Trophoblast cell (in vitro differentiated cells and primary cell): Measurements from ENCODE around the gene PSMB11.

Experiments used
- DNase-seq, 2 donors: peaks; one replicate each; pipeline ENCODE4 v3.0.0-alpha.2; 2016
- H2AFZ ChIP-seq: 2 replicates; pipeline ENCODE4 v1.6.1; 2013; ENCODE audit warnings: low read length, moderate library complexity, mild to moderate bottlenecking; ENCODE audit not compliant: insufficient read depth, poor library complexity
- H2AK5ac ChIP-seq: 2 replicates; pipeline ENCODE4 v1.6.1; 2013; ENCODE audit warnings: mild to moderate bottlenecking, low read length
- H2BK120ac ChIP-seq: 2 replicates; pipeline ENCODE4 v1.6.1; 2013; ENCODE audit warnings: low read length, mild to moderate bottlenecking, moderate library complexity; ENCODE audit not compliant: insufficient read depth, poor library complexity
- H2BK12ac ChIP-seq: 2 replicates; pipeline ENCODE4 v1.6.1; 2013; ENCODE audit warnings: mild to moderate bottlenecking, low read length, moderate library complexity
- H2BK5ac ChIP-seq: 2 replicates; pipeline ENCODE4 v1.6.1; 2013; ENCODE audit warnings: low read length, low read depth, moderate library complexity, mild to moderate bottlenecking; ENCODE audit not compliant: poor library complexity
- H3K14ac ChIP-seq: 2 replicates; pipeline ENCODE4 v1.6.1; 2013; ENCODE audit warnings: mild to moderate bottlenecking, low read length
- H3K18ac ChIP-seq: 2 replicates; pipeline ENCODE4 v1.6.1; 2013; ENCODE audit warnings: mild to moderate bottlenecking, low read length
- H3K23ac ChIP-seq: 2 replicates; pipeline ENCODE4 v1.6.1; 2013; ENCODE audit warnings: low read length
- H3K27ac ChIP-seq: 2 replicates; pipeline ENCODE4 v1.5.1; 2013; ENCODE audit warnings: low read depth, mild to moderate bottlenecking, inconsistent platforms, low read length, moderate library complexity
- H3K27me3 ChIP-seq: 2 replicates; pipeline ENCODE4 v1.6.1; 2013; ENCODE audit warnings: inconsistent platforms, mild to moderate bottlenecking, low read length, moderate library complexity; ENCODE audit not compliant: insufficient read depth
- H3K36me3 ChIP-seq, 2 experiments: 1 replicate in 1 of 2; 2 replicates in 1 of 2; pipeline ENCODE4 v1.6.1; 2013; ENCODE audit warnings: low read length in 2 of 2, mild to moderate bottlenecking in 2 of 2, moderate library complexity in 1 of 2; ENCODE audit not compliant: insufficient read depth in 2 of 2, control insufficient read depth in 1 of 2
- H3K4ac ChIP-seq: 2 replicates; pipeline ENCODE4 v1.6.1; 2013; ENCODE audit warnings: low read depth, mild to moderate bottlenecking, low read length, moderate library complexity
- H3K4me1 ChIP-seq, 2 experiments: 1 replicate in 1 of 2; 2 replicates in 1 of 2; pipeline ENCODE4 v1.6.1; 2013; ENCODE audit warnings: low read length in 2 of 2, mild to moderate bottlenecking in 2 of 2, moderate library complexity in 1 of 2; ENCODE audit not compliant: insufficient read depth in 2 of 2, control insufficient read depth in 1 of 2
- H3K4me2 ChIP-seq: 2 replicates; pipeline ENCODE4 v1.6.1; 2013; ENCODE audit warnings: inconsistent platforms, mild to moderate bottlenecking, low read length, moderate library complexity
- H3K4me3 ChIP-seq: 2 replicates; pipeline ENCODE4 v1.5.1; 2013; ENCODE audit warnings: mild to moderate bottlenecking, low read depth, low read length, inconsistent platforms
- H3K79me1 ChIP-seq: one replicate; pipeline ENCODE4 v1.6.1; 2013; ENCODE audit warnings: low read length
- H3K79me2 ChIP-seq: 2 replicates; pipeline ENCODE4 v1.6.1; 2013; ENCODE audit warnings: low read length, mild to moderate bottlenecking; ENCODE audit not compliant: control insufficient read depth, insufficient read depth, poor library complexity
- H3K9ac ChIP-seq: 2 replicates; pipeline ENCODE4 v1.6.1; 2013; ENCODE audit warnings: mild to moderate bottlenecking, low read length
- H3K9me3 ChIP-seq: 2 replicates; pipeline ENCODE4 v1.6.1; 2013; ENCODE audit warnings: low read depth, mild to moderate bottlenecking, control low read depth, inconsistent platforms, low read length; ENCODE audit not compliant: insufficient read depth
- H4K12ac ChIP-seq: 2 replicates; pipeline ENCODE4 v1.6.1; 2013; ENCODE audit warnings: low read depth, mild to moderate bottlenecking, low read length, moderate library complexity
- H4K8ac ChIP-seq: 2 replicates; pipeline ENCODE4 v1.6.1; 2013; ENCODE audit warnings: low read depth, mild to moderate bottlenecking, low read length, moderate library complexity
- H4K91ac ChIP-seq: one replicate; pipeline ENCODE4 v1.6.1; 2013; ENCODE audit warnings: low read depth, mild to moderate bottlenecking, low read length, moderate library complexity
- WGBS: extraction: QIAGEN DNeasy Blood & Tissue Kit; methylation state at CpG from one replicate; pipeline ENCODE4 v1.1.7; 2013; ENCODE audit warnings: missing lambda C conversion rate; ENCODE audit not compliant: insufficient read length, insufficient coverage; ENCODE audit errors: extremely low coverage; 5-methylcytosine and 5-hydroxymethylcytosine counted together

The PSMB11 gene

GRCh38 chr14:23052182-23052623 lies 10.2 kb downstream of the PSMB11 start:
- Histone ChIP-seq H4K12ac (no peak overlapping the region), H3K36me3 (peaks cover 59 to 76% of the 10 kb centered on the region in 2 experiments)
- DNase-seq = no peak

GRCh38 chr14:23052671-23053070 lies 10.7 kb downstream of the PSMB11 start:
- Histone ChIP-seq H3K14ac (no peak overlapping the region), H2BK120ac (no peak overlapping the region), H3K4me3 (no peak overlapping the region), H2AK5ac (no peak overlapping the region), H3K9ac (no peak overlapping the region), H4K91ac (no peak overlapping the region), H3K27me3 (no peaks in the 10 kb centered on the region), H3K18ac (no peak overlapping the region), H2AFZ (no peak overlapping the region), H2BK12ac (no peak overlapping the region), H3K4me2 (no peak overlapping the region), H4K8ac (no peak overlapping the region), H3K79me1 (peaks cover 10% of the 10 kb centered on the region), H3K79me2 (peaks cover 4% of the 10 kb centered on the region), H3K27ac (no peak overlapping the region), H4K12ac (no peak overlapping the region), H3K23ac (no peak overlapping the region), H3K4ac (no peak overlapping the region), H3K9me3 (peaks cover 3% of the 10 kb centered on the region), H3K4me1 (peaks cover 3 to 10% of the 10 kb centered on the region in 2 experiments), H2BK5ac (no peak overlapping the region), H3K36me3 (peaks cover 57 to 71% of the 10 kb centered on the region in 2 experiments)
- no peak for DNase-seq
- WGBS = no CpG with 5 or more reads among the region's 3 CpGs

More at GRCh38 chr14:23052182-23052623, 10.2 kb downstream of the PSMB11 start:
- no peak overlapping the region for H2BK120ac ChIP-seq
- no peak overlapping the region for H3K9ac ChIP-seq
- H3K27ac ChIP-seq = no peak overlapping the region
- H3K4me1 ChIP-seq = peaks cover 3 to 10% of the 10 kb centered on the region in 2 experiments
- no peak overlapping the region for H4K91ac ChIP-seq
- no peak overlapping the region for H2BK5ac ChIP-seq
- no peak overlapping the region for H4K8ac ChIP-seq
- H2BK12ac ChIP-seq = no peak overlapping the region
- H3K18ac ChIP-seq = no peak overlapping the region
- no peak overlapping the region for H3K14ac ChIP-seq
- peaks cover 3% of the 10 kb centered on the region for H3K9me3 ChIP-seq
- H3K79me2 ChIP-seq = peaks cover 3% of the 10 kb centered on the region
- no peaks in the 10 kb centered on the region for H3K27me3 ChIP-seq
- H3K4ac ChIP-seq = no peak overlapping the region
- H2AK5ac ChIP-seq = no peak overlapping the region
- no peak overlapping the region for H3K4me3 ChIP-seq
- H3K23ac ChIP-seq = no peak overlapping the region
- no CpG with 5 or more reads among the region's 14 CpGs for WGBS
- no peak overlapping the region for H3K4me2 ChIP-seq
- H3K79me1 ChIP-seq = peaks cover 8% of the 10 kb centered on the region
- no peak overlapping the region for H2AFZ ChIP-seq

GRCh38 chr14:23053426-23053825 lies 11.4 kb downstream of the PSMB11 start:
- Histone ChIP-seq H3K27me3 (no peaks in the 10 kb centered on the region), H3K9ac (no peak overlapping the region), H3K18ac (no peak overlapping the region), H3K4ac (no peak overlapping the region), H3K14ac (no peak overlapping the region), H2BK5ac (no peak overlapping the region), H3K4me3 (no peak overlapping the region), H3K36me3 (peaks cover 52 to 66% of the 10 kb centered on the region in 2 experiments), H4K8ac (no peak overlapping the region), H4K91ac (no peak overlapping the region), H4K12ac (no peak overlapping the region), H3K23ac (no peak overlapping the region), H2AFZ (no peak overlapping the region), H3K79me1 (peaks cover 12% of the 10 kb centered on the region), H2BK12ac (no peak overlapping the region), H2BK120ac (no peak overlapping the region), H3K27ac (no peak overlapping the region), H2AK5ac (no peak overlapping the region), H3K9me3 (peaks cover 3% of the 10 kb centered on the region), H3K4me1 (peaks cover 5 to 11% of the 10 kb centered on the region in 2 experiments), H3K79me2 (peaks cover 6% of the 10 kb centered on the region), H3K4me2 (no peak overlapping the region)
- DNase-seq = no peak
- WGBS = no CpG with 5 or more reads among the region's 10 CpGs

GRCh38 chr14:23054000-23054811 lies 12.2 kb downstream of the PSMB11 start:
- Histone ChIP-seq H3K4me2 (no peak overlapping the region), H2BK5ac (no peak overlapping the region), H3K14ac (no peak overlapping the region), H2AK5ac (no peak overlapping the region), H3K79me2 (peaks cover 6% of the 10 kb centered on the region), H3K36me3 (peaks cover 54 to 66% of the 10 kb centered on the region in 2 experiments), H3K9me3 (peaks cover 3% of the 10 kb centered on the region), H3K79me1 (peaks cover 12% of the 10 kb centered on the region), H3K23ac (no peak overlapping the region), H3K4ac (no peak overlapping the region), H3K4me1 (peaks cover 5 to 11% of the 10 kb centered on the region in 2 experiments), H2BK120ac (no peak overlapping the region), H3K18ac (no peak overlapping the region), H3K9ac (no peak overlapping the region), H2BK12ac (no peak overlapping the region), H3K4me3 (no peak overlapping the region), H4K12ac (no peak overlapping the region), H4K8ac (no peak overlapping the region), H2AFZ (no peak overlapping the region), H4K91ac (no peak overlapping the region), H3K27me3 (no peaks in the 10 kb centered on the region), H3K27ac (no peak overlapping the region)
- WGBS = no CpG with 5 or more reads among the region's 17 CpGs
- DNase-seq = no peak
